ENCODE measurements around the gene ING3.

- no peak for TF ChIP-seq CTCF (conservative IDR thresholded peaks at IDR 0.05; ENCODE audit: low read length)
- no peak for TF ChIP-seq EZH2phosphoT487 (IDR thresholded peaks at IDR 0.05; ENCODE audit: borderline replicate concordance, low read depth, low read length)
Observed at GRCh38 chr7:120931243-120931642, 19.3 kb upstream of the ING3 start.

All from OCI-LY7 (cell line).